ENCODE measurements around the gene CLPTM1.

Gene CLPTM1

DNA sequence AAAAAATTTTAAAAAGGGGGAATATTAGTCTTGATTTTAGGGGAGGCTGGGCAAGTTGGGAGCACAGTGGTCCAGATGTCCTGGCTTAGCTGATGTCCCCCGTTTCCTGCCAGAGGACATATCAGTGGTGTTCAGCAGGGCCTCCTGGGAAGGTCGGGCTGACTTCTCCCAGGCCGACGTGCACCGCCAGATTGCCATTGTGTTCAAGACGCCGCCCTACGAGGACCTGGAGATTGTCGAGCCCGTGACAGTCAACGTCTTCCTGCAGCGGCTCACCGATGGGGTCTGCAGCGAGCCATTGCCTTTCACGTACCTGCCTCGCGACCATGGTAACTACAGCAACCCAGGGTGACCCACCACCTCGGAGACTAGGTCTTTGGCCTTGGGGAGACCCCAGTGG lies 77.2 kb downstream of the CLPTM1 start:
- H3K27me3 Mint-ChIP-seq, result no peaks in the 10 kb centered on the region
- no peak overlapping the region for H3K27ac Mint-ChIP-seq
- H3K4me1 Mint-ChIP-seq (ENCODE audit: low read depth), result no peaks in the 10 kb centered on the region
- peaks cover 63% of the 10 kb centered on the region for H3K36me3 Mint-ChIP-seq (ENCODE audit: low read depth)
- no peaks in the 10 kb centered on the region for H3K9me3 Mint-ChIP-seq
- no peak overlapping the region for H3K4me3 Mint-ChIP-seq

DNA sequence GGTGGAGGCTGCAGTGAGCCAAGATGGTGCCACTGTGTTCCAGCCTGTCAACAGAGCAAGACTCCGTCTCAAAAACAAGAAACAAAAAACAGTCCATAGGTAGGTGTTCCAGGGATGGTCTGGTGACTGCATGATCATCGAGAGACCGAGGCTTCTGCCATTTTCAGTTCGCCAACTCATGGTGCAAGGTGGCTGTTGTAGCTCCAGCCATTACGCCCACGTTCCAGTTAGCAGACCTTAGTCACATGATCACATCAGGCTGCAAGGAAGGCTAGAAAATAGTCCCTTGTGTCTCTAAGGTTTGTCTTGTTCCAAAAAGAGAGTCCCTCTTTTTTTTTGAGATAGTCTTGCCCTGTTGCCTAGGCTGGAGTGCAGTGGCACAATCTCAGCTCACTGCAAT lies 80.6 kb downstream of the CLPTM1 start:
- Mint-ChIP-seq H3K9me3 (no peaks in the 10 kb centered on the region), H3K4me3 (no peak overlapping the region), H3K27me3 (no peaks in the 10 kb centered on the region), H3K4me1 (ENCODE audit: low read depth) (peaks cover 21% of the 10 kb centered on the region), H3K36me3 (ENCODE audit: low read depth) (peaks cover 59% of the 10 kb centered on the region), H3K27ac (no peak overlapping the region)

DNA sequence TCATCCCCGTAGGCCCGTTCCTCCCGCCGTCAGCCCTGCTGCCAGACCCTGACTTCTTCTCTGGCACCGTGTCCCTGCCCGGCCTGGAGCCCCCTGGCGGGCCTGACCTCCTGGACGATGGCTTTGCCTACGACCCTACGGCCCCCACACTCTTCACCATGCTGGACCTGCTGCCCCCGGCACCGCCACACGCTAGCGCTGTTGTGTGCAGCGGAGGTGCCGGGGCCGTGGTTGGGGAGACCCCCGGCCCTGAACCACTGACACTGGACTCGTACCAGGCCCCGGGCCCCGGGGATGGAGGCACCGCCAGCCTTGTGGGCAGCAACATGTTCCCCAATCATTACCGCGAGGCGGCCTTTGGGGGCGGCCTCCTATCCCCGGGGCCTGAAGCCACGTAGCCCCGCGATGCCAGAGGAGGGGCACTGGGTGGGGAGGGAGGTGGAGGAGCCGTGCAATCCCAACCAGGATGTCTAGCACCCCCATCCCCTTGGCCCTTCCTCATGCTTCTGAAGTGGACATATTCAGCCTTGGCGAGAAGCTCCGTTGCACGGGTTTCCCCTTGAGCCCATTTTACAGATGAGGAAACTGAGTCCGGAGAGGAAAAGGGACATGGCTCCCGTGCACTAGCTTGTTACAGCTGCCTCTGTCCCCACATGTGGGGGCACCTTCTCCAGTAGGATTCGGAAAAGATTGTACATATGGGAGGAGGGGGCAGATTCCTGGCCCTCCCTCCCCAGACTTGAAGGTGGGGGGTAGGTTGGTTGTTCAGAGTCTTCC lies 82.4 kb downstream of the CLPTM1 start:
- Mint-ChIP-seq H3K27ac (no peak overlapping the region), H3K9me3 (no peaks in the 10 kb centered on the region), H3K4me3 (peak overlapping the region; percentile 45), H3K36me3 (ENCODE audit: low read depth) (peaks cover 60% of the 10 kb centered on the region), H3K4me1 (ENCODE audit: low read depth) (peaks cover 33% of the 10 kb centered on the region), H3K27me3 (no peaks in the 10 kb centered on the region)

DNA sequence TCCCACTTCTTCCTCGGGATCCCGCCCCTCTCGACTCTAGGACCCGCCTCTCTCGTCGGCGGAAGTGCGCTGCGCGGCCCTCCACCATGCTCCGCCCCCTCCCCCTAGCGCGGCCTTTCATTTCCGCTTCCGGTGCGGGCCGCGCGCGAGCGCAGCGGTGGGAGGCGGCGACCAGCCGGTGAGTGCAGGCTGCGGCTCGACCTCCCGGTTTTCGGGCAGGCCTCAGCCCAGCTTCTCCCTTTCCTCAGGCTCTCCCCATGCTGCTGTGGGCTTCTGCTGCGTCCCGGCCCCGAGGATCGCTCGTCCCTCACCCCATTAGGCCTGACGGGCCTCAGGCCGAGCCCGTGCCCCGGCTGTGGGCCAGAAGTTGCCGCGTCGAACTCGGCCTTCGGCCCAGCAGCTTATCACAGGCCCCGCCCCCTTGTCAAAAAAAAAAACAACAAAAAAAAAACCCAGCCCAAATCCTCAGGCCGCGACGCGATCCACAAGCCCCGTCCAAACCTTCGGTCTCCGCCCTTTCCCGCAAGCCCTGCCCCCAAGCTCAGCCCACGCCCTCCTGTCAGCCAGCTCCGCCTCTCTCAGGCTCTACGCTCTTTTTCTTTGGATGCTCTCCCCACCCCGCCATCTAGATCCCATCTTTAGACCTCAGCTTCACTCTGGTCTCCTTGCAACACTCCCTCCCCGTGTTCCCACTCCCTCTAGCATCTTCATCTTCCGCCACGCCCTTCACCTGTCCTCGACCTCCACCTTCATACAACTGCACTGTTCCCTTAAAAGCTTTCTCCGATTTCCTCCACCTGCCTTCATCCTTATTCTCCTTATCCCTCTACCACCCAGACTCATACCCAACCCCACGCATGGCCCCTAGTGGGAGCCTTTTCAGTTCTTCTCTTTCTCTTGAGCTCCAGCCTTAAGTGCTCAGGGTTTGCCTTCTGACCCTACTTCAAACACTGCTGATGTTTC lies 84.0 kb downstream of the CLPTM1 start, which contains the start of gene CLASRP:
Gene CLASRP (plus strand): TSS at position 115 of the 963 bp plus-strand sequence. CDS start 1,168 bp downstream, outside the sequence.
- H3K4me1 Mint-ChIP-seq (ENCODE audit: low read depth), result peaks cover 33% of the 10 kb centered on the region

DNA sequence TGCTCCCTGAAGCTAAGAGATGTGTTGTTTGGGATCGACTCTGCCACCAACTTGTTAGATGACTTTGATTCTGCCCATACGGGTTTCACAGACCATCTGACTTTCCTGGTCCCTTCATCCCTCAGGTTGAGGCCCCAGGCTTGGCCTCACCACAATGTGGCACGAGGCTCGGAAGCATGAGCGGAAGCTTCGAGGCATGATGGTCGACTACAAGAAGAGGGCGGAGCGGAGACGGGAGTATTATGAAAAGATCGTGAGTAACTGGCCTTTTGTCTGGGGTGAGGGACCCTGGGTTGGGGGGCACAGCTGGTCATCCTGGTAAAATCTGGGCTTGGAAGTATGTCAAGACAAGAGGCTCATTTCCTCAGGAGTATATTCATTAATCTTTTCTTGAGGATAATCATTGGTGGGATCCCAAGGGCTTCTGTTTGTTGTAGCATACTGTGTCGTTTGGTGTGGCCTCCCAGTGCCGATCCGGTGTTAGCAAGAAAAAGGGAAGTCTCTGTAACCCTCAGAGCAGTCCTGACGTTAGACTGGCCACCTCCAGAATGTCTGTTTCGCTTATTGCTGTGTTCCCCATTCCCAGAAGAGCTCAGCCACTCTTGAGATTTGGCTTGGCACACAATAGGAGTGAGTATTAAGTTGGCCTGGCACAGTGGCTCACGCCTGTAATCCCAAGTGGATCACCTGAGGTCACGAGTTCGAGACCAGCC lies 85.0 kb downstream of the CLPTM1 start:
- Mint-ChIP-seq H3K27me3 (no peaks in the 10 kb centered on the region), H3K4me1 (ENCODE audit: low read depth) (peaks cover 36% of the 10 kb centered on the region), H3K36me3 (ENCODE audit: low read depth) (peaks cover 47% of the 10 kb centered on the region), H3K27ac (peak overlapping the region; percentile 91), H3K4me3 (peak overlapping the region; percentile 92), H3K9me3 (no peaks in the 10 kb centered on the region)

More for the DNA sequence above, 84.0 kb downstream of the CLPTM1 start, which contains the start of gene CLASRP:
- peak within 1 kb of the TSS; percentile 92 for H3K4me3 Mint-ChIP-seq
- peaks cover 52% of the 10 kb centered on the region for H3K36me3 Mint-ChIP-seq (ENCODE audit: low read depth)
- no peaks in the 10 kb centered on the region for H3K9me3 Mint-ChIP-seq
- peak within 1 kb of the TSS; percentile 91 for H3K27ac Mint-ChIP-seq
- H3K27me3 Mint-ChIP-seq, result no peaks in the 10 kb centered on the region

DNA sequence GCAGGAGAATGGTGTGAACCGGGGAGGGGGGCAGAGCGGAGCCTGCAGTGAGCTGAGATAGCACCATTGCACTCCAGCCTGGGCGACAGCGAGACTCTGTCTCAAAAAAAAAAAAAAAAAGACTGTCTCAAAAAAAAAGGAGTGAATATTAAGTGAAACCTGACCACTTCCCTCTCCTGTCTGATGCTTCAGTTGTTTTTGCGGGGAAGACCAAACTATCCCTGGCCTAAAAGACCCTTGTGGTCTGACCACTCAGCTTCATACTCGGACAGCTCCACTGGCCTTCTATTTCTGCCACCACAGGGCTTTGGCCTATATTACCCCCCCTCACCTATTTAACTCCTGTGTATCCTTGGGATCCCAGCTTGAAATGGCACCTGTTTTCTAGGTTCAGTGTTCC lies 85.9 kb downstream of the CLPTM1 start:
- Mint-ChIP-seq H3K4me3 (peak overlapping the region; percentile 39), H3K4me1 (ENCODE audit: low read depth) (peaks cover 45% of the 10 kb centered on the region), H3K36me3 (ENCODE audit: low read depth) (peaks cover 47% of the 10 kb centered on the region), H3K27me3 (no peaks in the 10 kb centered on the region), H3K9me3 (no peaks in the 10 kb centered on the region), H3K27ac (no peak overlapping the region)

All from stimulated activated naive CD8-positive, alpha-beta T cell treated with anti-CD3 and anti-CD28 coated beads, Interleukin-15, Interleukin-2, amounts not matched to agents 100 ng/mL and 50 ng/mL, for 24 hours (primary cell).